CD4-positive, alpha-beta T cell treated with Interleukin-4 for 1 hour (primary cell): ENCODE measurements around the gene DDX43.
A peak's percentile ranks its signal among the peaks of the same experiment; 100 is the strongest.
"Not testable (repeated sequence)": the region's sequence is repeated elsewhere in the genome, so short reads cannot be mapped to it uniquely, and the experiment has no call there.

Experiments
- DNase-seq, 2 donors: peaks; one replicate each; pipeline ENCODE4 v3.0.0-alpha.2; 2020 to 2022

DDX43 gene

GRCh38 chr6:73389854-73390253 lies 4.8 kb upstream of the DDX43 start:
- no peak for DNase-seq

DNA sequence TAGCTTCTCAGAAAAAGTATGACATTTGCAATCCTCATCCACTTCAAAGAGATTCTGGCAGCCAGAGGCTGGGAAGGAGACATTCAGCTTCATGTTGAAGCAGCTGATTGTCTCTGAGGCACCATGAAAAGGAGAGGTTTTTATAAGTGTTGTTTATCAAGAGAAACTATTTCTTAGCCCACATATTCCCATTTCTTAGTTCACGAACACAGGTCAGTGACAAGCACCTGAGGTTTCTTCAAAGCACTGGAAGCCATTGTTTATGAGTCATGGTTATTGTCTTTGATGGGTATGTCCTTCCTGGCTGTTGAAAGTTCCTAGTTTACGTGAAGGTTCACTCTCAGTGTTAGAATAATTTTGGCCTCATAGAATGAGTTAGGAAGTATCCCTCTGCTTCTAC lies 3.0 kb upstream of the DDX43 start:
- DNase-seq = peak in 1 of 2 donors; percentile 36

GRCh38 chr6:73392188-73392587 lies 2.4 kb upstream of the DDX43 start:
- not testable (repeated sequence) for DNase-seq

DNA sequence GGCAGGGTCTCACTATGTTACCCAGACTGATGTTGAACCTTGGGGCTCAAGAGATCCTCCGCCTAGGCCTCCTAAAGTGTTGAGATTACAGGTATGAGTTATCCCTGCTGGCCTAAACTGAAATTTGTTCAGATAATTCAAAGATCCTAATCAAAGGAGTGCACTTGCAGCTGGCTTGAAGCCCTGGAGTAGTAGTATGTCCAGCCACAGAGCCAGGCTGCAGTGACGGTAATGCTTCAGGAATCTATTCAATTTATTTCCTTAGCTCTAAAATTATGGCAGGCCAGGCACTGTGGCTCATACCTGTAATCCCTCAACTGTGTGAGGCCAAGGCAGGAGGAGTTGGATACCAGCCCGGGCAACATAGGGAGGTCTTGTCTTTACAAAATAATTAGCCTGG lies 1.4 kb upstream of the DDX43 start:
- no peak for DNase-seq

DNA sequence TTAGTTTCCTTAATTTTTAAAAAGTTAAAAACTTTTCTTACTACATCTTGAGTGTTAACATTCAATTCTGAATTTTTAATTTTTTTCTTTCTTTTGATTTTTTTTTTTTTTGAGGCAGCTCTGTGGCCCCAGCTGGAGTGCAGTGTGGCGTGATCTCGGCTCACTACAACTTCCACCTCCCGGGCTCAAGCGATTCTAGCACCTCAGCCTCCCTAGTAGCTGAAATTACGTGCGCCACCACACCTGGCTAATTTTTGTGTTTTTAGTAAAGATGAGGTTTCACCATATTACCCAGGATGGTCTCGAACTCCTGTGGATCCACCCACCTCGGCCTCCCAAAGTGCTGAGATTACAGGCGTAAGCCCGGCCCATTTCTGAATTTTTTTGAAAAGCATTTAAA lies 1.2 kb downstream of the DDX43 start:
- DNase-seq = no peak

DNA sequence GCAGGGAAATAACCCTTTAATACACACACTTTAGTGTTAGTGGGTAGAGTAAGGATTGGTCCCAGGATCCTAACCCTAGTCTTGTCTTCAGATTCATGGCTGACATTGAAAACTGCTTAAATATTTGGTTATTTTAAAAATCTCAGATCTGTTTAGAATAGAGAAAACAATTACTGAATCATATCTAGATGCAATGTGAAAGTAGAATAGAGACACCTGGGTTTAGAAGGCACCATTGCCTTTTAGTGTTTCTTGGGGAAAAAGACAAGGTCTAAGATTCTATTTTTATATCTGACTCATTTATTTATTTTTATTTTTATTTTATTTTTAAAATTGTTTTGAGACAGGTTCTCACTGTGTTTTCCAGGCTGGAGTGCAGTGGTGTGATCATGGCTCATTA lies 6.0 kb downstream of the DDX43 start:
- no peak for DNase-seq

DNA sequence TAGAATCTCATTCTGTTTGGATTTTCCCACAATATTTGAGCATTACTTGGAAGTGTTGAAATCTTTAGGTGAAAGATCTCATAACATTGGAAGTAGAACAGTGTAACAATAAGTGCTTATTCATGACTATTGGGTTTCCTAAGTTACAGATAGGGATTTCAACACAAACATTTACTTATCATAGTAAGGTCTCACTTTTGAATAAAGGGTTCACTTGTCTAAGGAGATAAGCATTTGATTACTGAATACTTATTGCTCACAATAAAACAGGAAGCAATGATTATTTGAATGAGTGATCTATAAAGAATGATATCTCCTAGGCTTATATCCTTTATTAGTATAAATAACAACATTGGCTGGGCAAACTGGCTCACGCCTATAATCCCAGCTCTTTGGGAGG lies 14.8 kb downstream of the DDX43 start:
- no peak for DNase-seq

DNA sequence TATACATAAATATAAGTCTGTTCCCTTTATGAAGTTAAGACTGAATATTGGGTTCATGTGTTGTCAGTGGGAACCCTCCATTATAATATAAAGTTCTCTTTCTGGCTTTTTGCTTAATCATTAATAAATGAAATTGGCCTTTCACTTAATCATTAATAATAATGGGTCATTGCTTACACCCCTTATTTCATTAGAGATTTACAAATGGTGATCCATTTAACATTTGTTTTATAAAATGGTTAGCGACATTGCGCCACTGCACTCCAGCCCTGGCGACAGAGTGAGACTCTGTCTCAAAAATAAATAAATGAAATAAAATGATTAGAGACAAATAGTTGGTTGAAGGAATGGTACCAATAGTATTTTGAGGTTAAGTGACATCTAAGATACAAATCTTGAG lies 18.5 kb downstream of the DDX43 start:
- no peak for DNase-seq

GRCh38 chr6:73418081-73418741 lies 23.6 kb downstream of the DDX43 start:
- DNase-seq = no peak

DNA sequence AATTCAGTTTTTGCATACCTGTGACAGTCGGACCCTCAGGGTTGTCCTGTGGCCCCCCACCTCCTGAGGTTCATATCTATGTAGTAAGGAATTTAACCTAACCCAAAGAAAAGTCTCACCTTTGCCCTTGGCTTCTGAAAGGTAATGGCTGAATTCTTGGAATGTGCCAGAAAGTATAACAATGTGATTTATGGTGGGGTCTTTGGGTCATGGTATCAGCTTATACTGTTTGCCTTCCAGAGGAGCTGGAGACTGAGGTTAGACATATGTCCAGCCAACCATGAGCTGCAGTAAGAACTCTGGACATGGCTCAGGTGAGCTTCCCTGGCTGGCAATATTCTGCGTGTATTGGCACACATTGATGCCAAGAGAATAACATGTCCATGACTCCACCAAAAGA lies 26.9 kb downstream of the DDX43 start:
- no peak for DNase-seq

- DNase-seq = no peak
Observed at GRCh38 chr6:73435236-73435635, 40.6 kb downstream of the DDX43 start.

DNA sequence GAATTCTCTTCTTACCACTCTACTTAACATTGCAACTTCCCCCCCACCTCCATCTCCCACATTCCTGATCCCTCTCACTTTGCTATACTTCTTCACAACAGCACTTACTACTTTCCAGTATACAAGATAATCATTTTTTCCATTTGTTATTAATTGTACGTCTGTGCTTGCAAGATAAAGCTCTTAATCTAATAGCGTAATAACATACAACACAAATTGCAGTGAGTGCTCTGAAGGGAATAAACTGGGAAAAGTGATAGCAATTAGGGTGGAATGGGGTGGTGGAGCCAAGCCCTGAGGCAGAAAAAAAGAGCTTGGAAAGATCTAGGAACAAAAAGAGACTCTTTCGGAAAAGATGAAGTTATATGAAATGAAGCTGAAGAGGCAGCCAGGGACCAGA lies 48.9 kb downstream of the DDX43 start:
- DNase-seq = no peak

DNA sequence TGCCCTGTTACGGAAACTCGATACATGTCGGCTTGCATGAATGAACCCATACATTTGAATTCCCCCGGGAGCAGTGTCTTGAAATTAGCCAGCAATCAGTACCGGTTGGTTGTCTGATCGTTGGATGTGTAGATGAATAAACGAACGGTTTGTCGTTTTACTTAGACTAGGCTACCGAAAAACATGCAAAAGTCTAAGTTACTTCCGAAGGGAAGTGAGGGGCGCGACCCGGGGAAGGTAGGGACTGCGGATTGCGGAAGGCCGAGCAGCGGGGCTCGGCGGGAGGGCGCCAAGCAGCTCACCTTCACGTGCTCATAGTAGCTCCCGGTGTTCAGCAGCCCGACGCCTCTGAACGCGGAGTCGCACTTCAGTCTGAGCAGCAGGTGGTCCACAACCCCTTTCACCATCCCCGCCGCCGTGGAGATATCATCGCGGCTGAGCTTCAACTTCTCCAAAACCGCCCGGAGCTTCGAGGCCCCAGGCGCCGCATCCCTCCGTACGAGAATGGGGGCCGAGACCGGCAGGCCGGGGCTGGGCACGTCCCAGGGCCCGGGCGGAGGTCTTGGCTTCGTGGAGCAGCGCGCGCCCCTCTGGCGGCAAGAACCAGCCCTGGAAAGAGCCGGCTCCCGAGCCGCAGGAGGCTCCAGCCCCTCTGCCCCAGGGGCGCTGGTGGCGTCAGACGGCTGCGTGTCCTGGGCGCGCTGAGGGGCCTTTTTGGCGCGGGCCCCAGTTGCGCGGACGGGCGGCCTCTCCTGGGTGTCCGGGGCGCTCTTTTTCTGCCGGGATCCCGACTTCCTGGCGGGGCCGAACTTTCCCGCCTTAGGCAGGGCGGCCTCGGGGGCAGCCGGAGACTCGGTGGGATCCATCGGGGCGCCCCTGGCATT lies 56.8 kb downstream of the DDX43 start:
- DNase-seq = peak; percentile 39 to 43

GRCh38 chr6:73452107-73452461 lies 57.5 kb downstream of the DDX43 start, which contains the start of gene CGAS:
TSS of gene CGAS (minus strand) at chr6:73452297. CDS start at chr6:73452181, 116 bp downstream.
- DNase-seq = peak; percentile 84 to 85

DNA sequence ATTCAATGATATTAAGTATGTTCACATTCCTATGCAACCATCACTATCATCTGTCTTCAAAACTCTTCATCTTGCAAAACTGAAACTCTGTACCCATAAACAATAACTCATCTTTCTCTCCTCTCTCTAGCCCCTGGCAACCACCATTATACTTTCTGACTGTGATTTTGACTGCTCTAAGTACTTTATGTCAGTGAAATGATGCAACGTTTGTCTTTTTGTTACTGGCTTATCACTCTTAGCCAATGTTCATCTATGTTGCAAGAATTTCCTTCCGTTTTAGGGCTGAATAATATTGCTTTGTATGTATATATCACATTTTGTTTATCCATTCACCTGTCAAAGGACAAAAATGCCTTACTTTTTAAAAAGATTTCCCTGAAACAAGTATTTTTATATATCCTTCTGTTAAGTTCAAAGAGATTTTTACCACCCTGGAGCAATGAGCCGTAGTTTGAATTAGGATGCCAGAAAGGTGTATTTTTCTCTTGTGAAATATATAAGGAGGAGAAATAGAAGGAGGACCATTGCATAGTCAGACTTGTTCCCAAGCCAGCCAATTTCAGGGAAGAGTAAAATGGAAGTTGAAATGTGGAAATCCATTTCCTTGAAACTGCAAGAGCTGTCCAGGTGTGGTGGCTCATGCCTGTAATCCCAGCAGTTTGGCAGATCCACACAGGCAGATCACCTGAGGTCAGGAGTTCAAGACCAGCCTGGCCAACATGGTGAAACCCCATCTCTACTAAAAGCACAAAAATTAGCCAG lies 61.4 kb downstream of the DDX43 start:
- DNase-seq = no peak

GRCh38 chr6:73459474-73459873 lies 64.8 kb downstream of the DDX43 start:
- not testable (repeated sequence) for DNase-seq

DNA sequence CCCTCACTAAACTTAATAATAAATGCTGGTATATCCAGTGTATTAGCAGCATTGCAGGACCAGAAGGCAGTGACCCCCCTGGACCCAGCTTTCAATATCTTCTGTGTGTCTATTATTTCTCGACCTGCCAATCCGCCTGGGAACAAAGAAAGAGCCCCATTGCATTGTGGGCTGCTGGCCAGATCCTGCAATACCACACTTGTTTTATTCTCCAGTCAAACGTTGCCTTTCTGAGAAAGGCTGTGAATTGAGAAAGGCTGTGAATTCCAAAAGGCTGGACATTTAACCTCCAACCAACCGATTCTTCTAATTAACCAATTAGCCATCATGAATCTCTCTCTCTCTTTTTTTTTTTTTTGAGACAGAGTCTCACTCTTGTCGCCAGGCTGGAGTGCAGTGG lies 65.4 kb downstream of the DDX43 start:
- DNase-seq = no peak

DNA sequence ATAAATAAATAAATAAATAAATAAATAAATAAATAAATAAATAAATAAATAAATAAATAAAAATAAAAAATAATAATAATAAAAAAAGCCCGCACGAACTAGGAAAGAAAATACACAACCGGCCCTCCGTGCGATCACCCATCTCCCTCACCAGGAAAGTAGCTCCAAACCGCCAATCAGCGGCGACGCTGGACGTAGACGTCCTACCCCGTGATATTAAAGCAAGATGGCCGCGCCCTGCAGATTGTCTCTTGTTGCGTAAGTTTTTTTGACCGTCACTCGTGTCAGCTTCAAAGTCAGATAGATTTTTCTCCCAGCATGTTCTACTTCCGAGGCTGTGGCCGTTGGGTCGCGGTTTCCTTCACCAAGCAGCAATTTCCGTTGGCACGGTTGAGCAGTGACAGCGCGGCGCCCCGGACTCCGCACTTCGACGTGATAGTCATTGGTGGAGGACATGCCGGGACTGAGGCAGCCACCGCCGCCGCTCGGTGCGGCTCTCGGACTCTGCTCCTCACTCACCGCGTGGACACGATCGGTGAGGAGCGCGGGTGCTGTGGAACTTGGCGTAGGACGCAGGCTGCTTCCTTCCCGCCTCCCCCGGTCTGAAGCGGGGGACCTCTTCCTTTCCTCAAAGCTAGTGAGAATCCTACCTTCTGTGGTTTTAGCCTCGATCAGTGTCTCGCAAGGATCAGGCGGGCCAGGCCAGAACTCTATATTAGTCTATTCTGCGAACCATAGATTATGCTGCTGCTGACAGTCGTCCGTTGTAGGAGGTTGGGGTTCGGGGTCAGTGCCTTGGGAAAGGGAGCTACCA lies 67.1 kb downstream of the DDX43 start, which contains the start of gene MTO1:
Gene MTO1 (plus strand): TSS at position 201 of the 814 bp plus-strand sequence. CDS start 118 bp downstream, at position 319.
- peak; percentile 89 for DNase-seq
